ENCODE results near the gene MYH8. TPM values are rescaled to one million over a fixed set of nuclear protein-coding genes. Genes with fewer than 3 reads are reported as not detected.

The MYH8 gene
- total and polyA plus RNA-seq, 4 donors: 0.03 TPM; not detected in 3

GRCh38 chr17:10385871-10386270 is 35.9 kb downstream of the MYH8 start:
- ATAC-seq (ENCODE audit: insufficient read depth, low FRiP score) (no peak), DNase-seq (no peak)
- no peak for TF ChIP-seq CTCF (IDR thresholded peaks at IDR 0.05; ENCODE audit: control extremely low read depth, extremely low read depth)
- no peaks in the 10 kb centered on the region for H3K36me3 ChIP-seq (ENCODE audit: control insufficient read depth in 4 of 4, insufficient read depth in 4 of 4, low read length in 4 of 4)
- no peak overlapping the region for H3K4me3 ChIP-seq
- peaks cover 0 to 3% (median 0%) of the 10 kb centered on the region in 5 donors for H3K4me1 ChIP-seq (ENCODE audit: control insufficient read depth in 5 of 5, insufficient read depth in 5 of 5, low read length in 5 of 5)
- peaks cover 0 to 2% (median 0%) of the 10 kb centered on the region in 3 donors for H3K27me3 ChIP-seq (ENCODE audit: control insufficient read depth in 3 of 3, insufficient read depth in 3 of 3, low read length in 2 of 3)
- no peak overlapping the region for H3K27ac ChIP-seq (ENCODE audit: low read depth in 1 of 2, low read length in 1 of 2)
- peaks cover 0 to 2% (median 0%) of the 10 kb centered on the region in 4 donors for H3K9me3 ChIP-seq (ENCODE audit: control insufficient read depth in 4 of 4, insufficient read depth in 3 of 4, low read length in 3 of 4)
- H3K9ac ChIP-seq (ENCODE audit: insufficient read depth in 1 of 2, low read length in 2 of 2): no peak overlapping the region
- WGBS, 2 donors: 70 to 72% methylated on average over 6 of the region's 6 CpGs

GRCh38 chr17:10384175-10384574 is 37.6 kb downstream of the MYH8 start:
- no peak overlapping the region for H3K27ac ChIP-seq (ENCODE audit: low read depth in 1 of 2, low read length in 1 of 2)
- peaks cover 0 to under 1% (median 0%) of the 10 kb centered on the region in 4 donors for H3K9me3 ChIP-seq (ENCODE audit: control insufficient read depth in 4 of 4, insufficient read depth in 3 of 4, low read length in 3 of 4)
- peaks cover 0 to 2% (median 0%) of the 10 kb centered on the region in 3 donors for H3K27me3 ChIP-seq (ENCODE audit: control insufficient read depth in 3 of 3, insufficient read depth in 3 of 3, low read length in 2 of 3)
- H3K4me3 ChIP-seq: no peak overlapping the region
- peaks cover 0 to 3% (median 0%) of the 10 kb centered on the region in 5 donors for H3K4me1 ChIP-seq (ENCODE audit: control insufficient read depth in 5 of 5, insufficient read depth in 5 of 5, low read length in 5 of 5)
- no peaks in the 10 kb centered on the region for H3K36me3 ChIP-seq (ENCODE audit: control insufficient read depth in 4 of 4, insufficient read depth in 4 of 4, low read length in 4 of 4)
- peak; percentile 18 to 37 (median 29) for DNase-seq
- no peak for ATAC-seq (ENCODE audit: insufficient read depth, low FRiP score)
- no peak overlapping the region for H3K9ac ChIP-seq (ENCODE audit: insufficient read depth in 1 of 2, low read length in 2 of 2)
- 47 to 58% methylated on average over 8 of the region's 8 CpGs for WGBS, 2 donors
- no peak for TF ChIP-seq CTCF (IDR thresholded peaks at IDR 0.05; ENCODE audit: control extremely low read depth, extremely low read depth)

- H3K4me3 ChIP-seq: no peak overlapping the region
- H3K9ac ChIP-seq (ENCODE audit: insufficient read depth in 1 of 2, low read length in 2 of 2): no peak overlapping the region
- H3K9me3 ChIP-seq (ENCODE audit: control insufficient read depth in 4 of 4, insufficient read depth in 3 of 4, low read length in 3 of 4): no peaks in the 10 kb centered on the region
- no peak for TF ChIP-seq CTCF (IDR thresholded peaks at IDR 0.05; ENCODE audit: control extremely low read depth, extremely low read depth)
- no peaks in the 10 kb centered on the region for H3K27me3 ChIP-seq (ENCODE audit: control insufficient read depth in 3 of 3, insufficient read depth in 3 of 3, low read length in 2 of 3)
- 63 to 79% methylated on average over 3 of the region's 3 CpGs for WGBS, 2 donors
- DNase-seq (peak in 1 of 3 donors; percentile 17), ATAC-seq (ENCODE audit: insufficient read depth, low FRiP score) (no peak)
- H3K27ac ChIP-seq (ENCODE audit: low read depth in 1 of 2, low read length in 1 of 2): no peak overlapping the region
- no peaks in the 10 kb centered on the region for H3K36me3 ChIP-seq (ENCODE audit: control insufficient read depth in 4 of 4, insufficient read depth in 4 of 4, low read length in 4 of 4)
- H3K4me1 ChIP-seq (ENCODE audit: control insufficient read depth in 5 of 5, insufficient read depth in 5 of 5, low read length in 5 of 5): peaks cover 0 to 3% (median 0%) of the 10 kb centered on the region in 5 donors
Observed at GRCh38 chr17:10380631-10381408, 40.9 kb downstream of the MYH8 start.

Data from lung (tissue), 12 donors.